HG02970 (cell line): ENCODE results near the gene CD163.
"Not testable (repeated sequence)": the region's sequence is repeated elsewhere in the genome, so short reads cannot be mapped to it uniquely, and the experiment has no call there.

Experiments used
- ATAC-seq: cut with Tn5 transposase; IDR thresholded peaks from one replicate; pipeline ENCODE4 v1.9.1; 2021; ENCODE audit warnings: mild to moderate bottlenecking, moderate library complexity, moderate number of reproducible peaks; ENCODE audit not compliant: unreplicated experiment, low FRiP score

The CD163 gene

DNA sequence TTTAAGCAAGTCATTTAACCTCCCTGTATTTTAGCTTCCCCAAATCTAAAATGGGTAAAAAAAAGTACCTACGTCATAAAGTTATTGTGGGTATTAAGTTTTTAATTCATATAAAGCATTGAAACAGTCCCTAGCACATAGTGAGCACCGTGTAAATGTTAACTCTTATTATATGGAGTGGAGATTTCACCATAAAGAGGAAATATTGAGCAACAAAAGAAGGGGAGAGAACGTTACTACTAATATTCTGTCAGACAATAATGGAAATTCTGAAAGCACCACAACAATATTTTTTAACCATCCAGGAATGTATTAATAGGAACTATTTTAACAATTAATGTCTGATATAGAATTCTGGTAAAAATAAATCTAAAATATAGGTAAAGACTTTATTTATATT, 51.8 kb downstream of the CD163 start:
- ATAC-seq, result no peak

DNA sequence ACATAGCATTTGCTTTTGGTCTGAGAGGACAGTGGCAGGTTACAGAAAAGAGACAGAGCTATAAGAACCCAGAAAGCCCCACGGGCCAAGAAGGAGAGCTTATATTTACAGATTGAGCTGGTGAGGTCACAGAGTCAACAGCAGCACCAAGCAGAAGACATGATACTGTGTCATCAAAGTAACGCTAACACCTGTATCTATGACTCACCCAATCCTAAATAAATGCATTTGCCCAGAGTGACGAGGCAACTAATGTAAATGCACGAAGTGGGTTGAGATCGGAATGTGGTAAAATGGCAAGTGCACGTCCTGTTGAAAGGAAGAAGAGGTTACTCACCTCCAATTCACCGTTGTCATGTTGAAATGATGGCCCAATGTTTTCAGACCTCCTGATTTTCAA, 52.9 kb downstream of the CD163 start:
- ATAC-seq, result no peak

DNA sequence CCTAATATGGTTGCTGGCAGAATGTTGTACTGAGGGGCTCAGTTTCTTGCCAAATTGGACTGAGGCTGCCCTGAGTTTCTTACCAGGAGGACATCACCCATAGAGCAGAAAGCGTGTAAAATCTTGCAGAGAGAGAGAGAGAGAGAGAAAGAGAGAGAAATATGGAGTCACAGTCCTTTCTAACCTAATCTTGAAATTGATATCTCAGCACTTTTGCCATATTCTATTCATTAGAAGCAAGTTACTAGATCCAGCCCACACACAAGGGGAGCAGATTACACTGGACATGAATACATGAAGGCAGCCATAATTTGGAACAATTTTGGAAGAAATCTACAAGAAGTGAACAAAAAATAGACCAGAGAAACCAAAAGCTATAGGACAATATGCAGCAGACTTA, 55.5 kb downstream of the CD163 start:
- no peak for ATAC-seq

DNA sequence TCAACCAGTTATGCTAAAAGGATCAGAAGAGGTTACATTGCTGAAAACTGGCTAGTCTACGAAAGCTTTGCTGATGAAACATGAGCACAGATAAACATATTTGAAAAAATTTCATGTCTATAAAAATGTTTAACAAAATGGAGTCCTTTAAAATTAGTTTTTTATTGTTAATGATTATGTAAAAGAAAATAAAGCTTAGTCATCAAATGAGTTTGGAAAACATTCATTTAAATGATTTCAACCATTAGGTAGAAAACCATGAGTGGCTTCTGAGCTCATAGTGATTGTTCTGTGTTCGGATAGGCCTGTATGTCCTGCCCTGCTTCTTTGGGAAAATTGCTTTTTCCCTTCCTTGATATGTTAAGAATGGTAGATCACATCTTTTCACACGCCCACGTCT, 59.0 kb downstream of the CD163 start:
- no peak for ATAC-seq

DNA sequence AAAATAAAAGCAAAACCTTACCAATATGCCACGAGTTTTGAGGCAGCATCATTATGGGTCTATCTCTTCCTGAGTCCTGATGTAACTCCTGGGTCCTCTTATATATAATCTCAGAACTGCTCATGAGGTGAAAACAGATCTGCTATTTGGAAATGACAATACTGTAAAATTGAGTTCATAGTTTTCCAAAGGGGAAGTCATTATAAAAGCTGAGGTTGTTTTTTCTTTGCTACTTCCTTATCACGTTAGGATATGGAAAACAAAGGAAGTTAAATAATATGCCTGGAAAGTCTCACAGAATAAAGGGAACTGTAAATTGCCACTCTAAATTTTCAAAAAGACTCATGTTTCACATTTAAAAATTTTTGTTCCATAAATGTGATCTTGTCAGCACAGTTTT, 59.5 kb downstream of the CD163 start, which contains the start of gene CD163L1:
Gene CD163L1 (minus strand): TSS at position 78 of the 400 bp plus-strand sequence. CDS start 26 bp downstream, at position 52.
- no peak for ATAC-seq

DNA sequence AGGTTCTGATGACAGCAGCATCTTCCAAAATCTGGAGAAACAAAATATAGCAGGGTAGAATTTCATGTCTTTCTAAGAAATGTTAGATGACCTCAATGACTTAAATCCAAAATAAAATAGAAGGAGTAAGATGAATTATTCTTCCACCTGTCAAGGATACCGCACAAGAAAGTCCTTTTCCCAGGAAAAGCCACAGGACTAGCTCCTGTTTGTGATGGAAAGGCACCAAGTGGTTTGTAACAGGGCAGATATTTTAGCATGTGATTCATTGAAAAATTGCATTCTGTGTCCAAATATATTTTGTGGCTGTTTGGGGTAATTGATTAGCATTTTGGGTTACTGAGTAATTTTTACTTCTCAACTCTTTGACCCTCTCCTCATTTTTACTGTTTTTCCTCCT, 62.4 kb downstream of the CD163 start:
- ATAC-seq, result no peak

DNA sequence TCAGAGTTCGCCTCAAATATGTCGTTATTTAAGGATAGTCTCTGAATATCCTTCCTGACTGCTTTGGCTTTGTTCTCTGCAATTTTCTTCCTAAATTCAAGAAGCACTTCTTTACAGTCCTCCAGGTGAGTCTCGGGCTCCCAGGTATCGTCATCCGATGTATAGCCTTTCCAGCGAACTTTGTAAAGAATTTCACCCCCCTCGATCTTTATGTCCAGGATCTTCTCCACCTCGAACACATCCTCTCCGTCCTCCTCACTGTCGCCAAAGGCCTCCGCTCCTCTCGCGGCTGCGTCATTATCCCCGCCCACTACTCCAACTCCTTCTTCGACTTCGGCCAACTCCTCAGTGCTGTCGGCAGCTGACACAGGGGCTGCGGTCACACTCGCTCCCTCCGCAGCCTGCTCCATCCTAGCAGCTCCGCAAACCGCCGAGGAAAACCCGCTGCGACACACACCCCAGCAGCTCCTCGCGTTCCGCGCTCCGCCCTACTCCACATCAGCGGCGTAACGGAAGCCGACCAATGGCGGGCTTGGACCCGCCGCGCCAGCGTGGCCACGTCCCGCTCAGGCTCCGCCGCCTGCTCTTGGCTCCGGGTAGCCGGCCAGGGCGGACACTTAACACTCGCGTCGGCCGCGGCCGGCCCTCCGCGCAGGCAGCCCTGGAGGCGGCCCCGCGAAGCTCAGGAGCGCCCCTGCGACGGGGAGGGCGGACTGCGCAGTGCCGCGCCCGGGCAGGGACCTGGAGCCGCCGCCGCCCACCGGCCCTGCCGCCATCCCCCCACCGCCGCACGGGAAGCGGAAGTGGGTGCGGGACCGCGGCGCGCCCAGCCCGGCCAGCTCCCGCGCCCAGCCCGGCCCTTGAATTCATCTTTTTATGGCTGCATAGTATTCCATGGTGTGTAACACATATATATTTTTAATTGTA, 63.7 kb downstream of the CD163 start:
- ATAC-seq, result no peak

DNA sequence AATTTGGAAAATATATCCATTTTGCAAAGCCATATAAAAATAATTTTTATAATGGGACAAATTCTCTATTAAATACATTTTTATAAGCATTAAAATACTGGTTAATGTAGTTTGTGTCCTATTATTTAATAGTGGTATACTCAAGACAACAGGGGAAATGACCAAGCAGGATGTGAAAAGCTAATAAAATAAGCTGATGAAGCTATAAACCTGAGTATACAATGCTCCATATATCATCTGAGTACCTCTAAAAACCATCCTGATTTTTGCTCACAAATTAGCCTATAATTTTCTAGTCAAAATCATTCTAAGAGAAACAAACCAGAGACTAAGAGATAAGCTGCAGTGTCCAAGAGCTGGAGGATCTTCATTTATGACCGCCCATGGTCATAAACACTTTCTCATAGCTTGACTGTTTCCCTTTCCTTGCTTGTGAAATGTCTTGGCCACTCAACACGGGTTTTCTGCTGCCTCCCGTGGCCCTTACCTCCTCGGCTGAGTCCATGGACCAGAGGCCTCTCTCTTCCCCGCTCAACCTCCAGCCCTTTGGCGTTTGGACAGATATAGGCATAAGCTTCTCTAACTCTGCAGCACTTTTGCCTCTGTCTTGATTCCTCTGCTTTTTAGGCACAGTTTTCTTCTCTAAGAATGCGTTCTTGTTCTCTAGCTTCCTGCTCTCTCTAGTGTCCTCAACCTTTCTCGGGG, 65.1 kb downstream of the CD163 start:
- ATAC-seq, result not testable (repeated sequence)

DNA sequence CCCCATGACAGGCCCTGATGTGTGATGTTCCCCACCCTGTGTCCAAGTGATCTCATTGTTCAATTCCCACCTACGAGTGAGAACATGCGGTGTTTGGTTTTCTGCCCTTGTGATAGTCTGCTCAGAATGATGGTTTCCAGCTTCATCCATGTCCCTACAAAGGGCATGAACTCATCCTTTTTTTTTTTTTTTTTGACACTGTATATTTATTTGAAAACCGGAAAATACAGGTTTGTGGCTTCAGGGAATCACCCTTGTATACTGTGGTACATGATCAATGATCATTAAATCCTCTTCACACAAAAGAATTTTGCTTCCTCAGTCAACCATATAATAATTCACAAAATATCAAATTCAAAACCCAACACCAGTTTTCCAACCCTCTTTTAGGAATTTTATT, 66.1 kb downstream of the CD163 start:
- not testable (repeated sequence) for ATAC-seq

DNA sequence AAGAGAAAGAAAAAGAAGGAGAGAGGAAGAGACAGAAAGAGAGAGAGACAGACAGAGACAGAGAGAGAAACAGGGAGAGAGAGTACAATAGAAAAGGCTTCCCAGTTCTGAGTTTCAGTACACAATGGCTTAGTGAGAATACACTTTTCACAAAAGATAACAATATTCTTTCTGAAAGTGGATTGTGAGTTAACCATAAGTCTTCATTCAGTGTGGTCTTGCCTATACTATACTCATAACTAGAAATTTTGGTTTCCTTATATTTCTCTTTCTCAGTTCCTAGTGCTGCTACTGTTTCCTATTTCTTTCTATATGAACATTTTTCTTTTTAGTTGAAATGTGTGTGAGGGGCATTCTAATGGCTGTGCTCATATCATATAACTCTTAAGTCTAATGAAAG, 68.9 kb downstream of the CD163 start:
- ATAC-seq, result no peak

DNA sequence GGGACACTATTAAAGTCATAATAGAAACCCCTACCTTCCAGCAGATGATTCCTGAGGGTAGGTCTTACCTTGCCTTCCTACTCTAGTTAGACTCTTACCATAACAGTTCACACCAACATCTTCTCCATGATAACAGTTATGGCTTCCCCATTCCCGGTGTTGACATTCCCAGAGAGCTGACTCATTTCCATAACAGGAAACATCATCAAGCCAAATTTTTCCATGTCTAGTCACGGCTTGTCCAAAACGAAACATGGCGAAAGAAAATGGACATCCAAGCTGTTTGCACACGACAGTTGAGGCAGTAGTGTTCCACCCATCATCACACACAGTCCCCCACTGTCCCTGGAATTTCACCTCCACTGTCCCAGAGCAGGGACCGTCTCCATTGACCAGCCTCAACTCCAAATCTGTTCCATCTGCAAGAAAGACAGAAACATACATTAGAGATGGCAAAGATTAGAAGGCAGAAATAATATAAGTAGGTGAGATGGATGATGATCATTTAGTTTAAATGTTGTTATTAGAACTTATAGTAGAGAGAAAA, 70.2 kb downstream of the CD163 start:
- ATAC-seq, result no peak

DNA sequence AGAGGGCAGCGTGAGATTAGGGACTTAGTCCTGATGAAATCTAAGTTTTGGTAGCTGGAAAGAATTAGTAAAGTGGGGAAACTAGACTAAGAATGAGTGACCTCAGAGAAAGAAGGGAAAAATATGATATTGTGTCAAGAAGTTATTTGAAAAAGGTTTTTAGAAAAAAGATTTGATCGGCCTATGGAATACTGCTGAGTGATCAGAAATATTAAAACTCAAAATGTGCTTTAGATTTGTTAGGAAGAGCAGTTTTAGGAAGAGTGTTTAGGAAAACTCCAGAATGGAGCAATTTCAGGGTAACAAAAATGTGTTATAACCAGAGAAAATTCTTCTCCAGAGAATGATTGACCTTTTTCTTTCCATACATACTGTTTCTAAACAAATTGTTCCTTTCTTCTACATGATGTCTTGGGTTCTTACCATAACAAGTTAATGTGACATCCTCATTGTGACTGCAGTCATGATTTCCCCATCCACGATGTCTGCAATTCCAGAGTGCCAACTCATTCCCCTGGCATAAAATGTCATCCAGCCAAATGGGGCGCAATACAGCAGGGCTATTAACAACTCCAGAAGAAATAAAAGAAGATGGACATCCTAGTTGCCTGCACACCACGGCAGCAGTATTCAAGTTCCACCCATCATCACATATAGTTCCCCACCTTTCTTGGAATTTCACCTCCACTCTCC, 71.4 kb downstream of the CD163 start:
- no peak for ATAC-seq
